ENCODE results near the gene EIF2A. TPM values are rescaled to one million over a fixed set of nuclear protein-coding genes. Genes with fewer than 3 reads are reported as not detected.
"Not testable (repeated sequence)": the region's sequence is repeated elsewhere in the genome, so short reads cannot be mapped to it uniquely, and the experiment has no call there.

Gene EIF2A
- total RNA-seq, 1 experiment from 2014 or later, result 96.4 TPM

GRCh38 chr3:150599611-150600297, 53.2 kb downstream of the EIF2A start:
- TF ChIP-seq CTCF (conservative IDR thresholded peaks at IDR 0.05) (no peak), EZH2 (IDR thresholded peaks at IDR 0.05; ENCODE audit: low read depth) (no peak)
- Histone ChIP-seq H3F3A (ENCODE audit: insufficient read depth, low read depth) (peaks cover 47% of the 10 kb centered on the region), H3K36me3 (ENCODE audit: low read depth) (peaks cover 7% of the 10 kb centered on the region; the same call in 1 of the 2 replicates), H3K4me2 (peak overlapping the region; percentile 93), H3K27me3 (ENCODE audit: insufficient read depth, low read depth) (no peaks in the 10 kb centered on the region), H3K4me1 (replicated peaks; ENCODE audit: insufficient read depth) (peaks cover 49% of the 10 kb centered on the region), H3K9me2 (ENCODE audit: insufficient read depth) (no peaks in the 10 kb centered on the region; the same call in 1 of the 2 replicates), H3K4me3 (peak overlapping the region; percentile 94), H4K20me1 (ENCODE audit: insufficient read depth) (no peaks in the 10 kb centered on the region; the same call in 1 of the 2 replicates), H2AFZ (no peak overlapping the region), H3K27ac (peak overlapping the region; percentile 93), H3K9me3 (ENCODE audit: insufficient read depth, low read depth) (no peaks in the 10 kb centered on the region), H3K79me2 (ENCODE audit: low read depth) (peaks cover 91% of the 10 kb centered on the region)
- intact Hi-C loops (cut with micrococcal nuclease; ENCODE audit: unreplicated experiment), result loop anchor here (1.0 to 5.0 kb wide), 2 partner anchors 53 to 163 kb away; partner anchors contain the start of genes EIF2A, SERP1 and SIAH2
- POLR2A ChIA-PET (ENCODE audit: unreplicated experiment), result interaction anchor here (0.6 to 0.9 kb wide), 3 partner anchors 104 to 280 kb away, joined by 5 to 15 read pairs (median 10); partner anchors contain the start of gene ERICH6
- DNase-seq, result peak; percentile 73 to 93
- CTCF ChIA-PET, result interaction anchor here (0.5 to 0.6 kb wide), 2 partner anchors 11 to 123 kb away, joined by 3 to 4 read pairs; no protein-coding TSS in a partner anchor
- no TSS peak for BruUV-seq (replicated peaks)

GRCh38 chr3:150600647-150601530, 54.3 kb downstream of the EIF2A start:
- H2AFZ ChIP-seq, result peak overlapping the region; percentile 77; the same call in 1 of the 2 replicates
- H3K27me3 ChIP-seq (ENCODE audit: insufficient read depth, low read depth); H3K36me3 ChIP-seq (ENCODE audit: low read depth); CTCF ChIA-PET; H4K20me1 ChIP-seq (ENCODE audit: insufficient read depth); H3K9me2 ChIP-seq (ENCODE audit: insufficient read depth); H3K9me3 ChIP-seq (ENCODE audit: insufficient read depth, low read depth): not testable (repeated sequence)
- intact Hi-C loops (cut with micrococcal nuclease; ENCODE audit: unreplicated experiment), result loop anchor here (5.0 kb wide), 1 partner anchor 161 kb away; the partner anchor contains the start of gene SIAH2
- H3K4me1 ChIP-seq (replicated peaks; ENCODE audit: insufficient read depth), result peaks cover 60% of the 10 kb centered on the region
- H3K27ac ChIP-seq, result peak overlapping the region; percentile 93
- H3F3A ChIP-seq (ENCODE audit: insufficient read depth, low read depth), result peaks cover 44% of the 10 kb centered on the region
- DNase-seq, result peak in 1 of 2 experiments; percentile 75
- peak overlapping the region; percentile 94; the same call in 1 of the 2 replicates for H3K4me3 ChIP-seq
- BruUV-seq (replicated peaks), result TSS peak; percentile 11
- H3K79me2 ChIP-seq (ENCODE audit: low read depth), result peaks cover 93% of the 10 kb centered on the region
- H3K4me2 ChIP-seq, result peak overlapping the region; percentile 93
- POLR2A ChIA-PET (ENCODE audit: unreplicated experiment), result interaction anchor here (0.7 kb wide), 1 partner anchor 942 kb away, joined by 3 read pairs; no protein-coding TSS in a partner anchor

GRCh38 chr3:150602426-150603152, 56.0 kb downstream of the EIF2A start:
- H3F3A ChIP-seq (ENCODE audit: insufficient read depth, low read depth), result peaks cover 44% of the 10 kb centered on the region
- H3K79me2 ChIP-seq (ENCODE audit: low read depth), result peaks cover 93% of the 10 kb centered on the region
- H3K9me3 ChIP-seq (ENCODE audit: insufficient read depth, low read depth), result no peaks in the 10 kb centered on the region
- peaks cover 12% of the 10 kb centered on the region; the same call in 1 of the 2 replicates for H3K36me3 ChIP-seq (ENCODE audit: low read depth)
- no peak for TF ChIP-seq EZH2 (IDR thresholded peaks at IDR 0.05; ENCODE audit: low read depth)
- TF ChIP-seq CTCF (conservative IDR thresholded peaks at IDR 0.05), result no peak
- H4K20me1 ChIP-seq (ENCODE audit: insufficient read depth), result no peaks in the 10 kb centered on the region; the same call in 1 of the 2 replicates
- H3K4me3 ChIP-seq, result peak overlapping the region; percentile 94
- H3K27ac ChIP-seq, result peak overlapping the region; percentile 93
- DNase-seq, result no peak
- peak overlapping the region; percentile 88 for H2AFZ ChIP-seq
- H3K27me3 ChIP-seq (ENCODE audit: insufficient read depth, low read depth), result no peaks in the 10 kb centered on the region
- CTCF ChIA-PET, result interaction anchor here (0.5 kb wide), 1 partner anchor 725 kb away, joined by 3 read pairs; no protein-coding TSS in a partner anchor
- POLR2A ChIA-PET (ENCODE audit: unreplicated experiment), result interaction anchor here (0.6 to 0.7 kb wide), 7 partner anchors 35 to 268 kb away, joined by 3 to 6 read pairs (median 4); partner anchors contain the start of gene SIAH2
- peak overlapping the region; percentile 93 for H3K4me2 ChIP-seq
- H3K4me1 ChIP-seq (replicated peaks; ENCODE audit: insufficient read depth), result peaks cover 61% of the 10 kb centered on the region
- no peaks in the 10 kb centered on the region for H3K9me2 ChIP-seq (ENCODE audit: insufficient read depth)
- intact Hi-C loops (cut with micrococcal nuclease; ENCODE audit: unreplicated experiment), result loop anchor here (1.0 to 5.0 kb wide), 2 partner anchors 101 to 160 kb away; partner anchors contain the start of genes ERICH6 and SIAH2
- BruUV-seq (replicated peaks), result TSS peak; percentile 82
